Subcutaneous abdominal adipose tissue (tissue), 5 donors: ENCODE results near the gene PSMA6.
"Not testable (repeated sequence)": the region's sequence is repeated elsewhere in the genome, so short reads cannot be mapped to it uniquely, and the experiment has no call there.

Experiments used
- H3K27ac ChIP-seq: one replicate; pipeline ENCODE4 v1.7.0; 2013; ENCODE audit warnings: low read depth, mild to moderate bottlenecking, inconsistent platforms, low read length, moderate library complexity
- H3K27me3 ChIP-seq, 5 donors: one replicate each; pipeline ENCODE4 v1.7.0; 2013; ENCODE audit warnings: low read length in 5 of 5, inconsistent platforms in 1 of 5; ENCODE audit not compliant: control insufficient read depth in 5 of 5, insufficient read depth in 4 of 5
- H3K36me3 ChIP-seq, 5 donors: one replicate each; pipeline ENCODE4 v1.7.0; 2013; ENCODE audit warnings: low read length in 5 of 5; ENCODE audit not compliant: control insufficient read depth in 5 of 5, insufficient read depth in 5 of 5
- H3K4me1 ChIP-seq, 5 donors: one replicate each; pipeline ENCODE4 v1.7.0; 2013; ENCODE audit warnings: low read length in 5 of 5, mild to moderate bottlenecking in 3 of 5, moderate library complexity in 1 of 5; ENCODE audit not compliant: control insufficient read depth in 5 of 5, insufficient read depth in 5 of 5
- H3K4me3 ChIP-seq, 5 donors: one replicate each; pipeline ENCODE4 v1.7.0; 2013; ENCODE audit warnings: low read length in 5 of 5, low read depth in 1 of 5
- H3K9ac ChIP-seq, 5 donors: one replicate each; pipeline ENCODE4 v1.7.0; 2013; ENCODE audit warnings: low read length in 5 of 5, mild to moderate bottlenecking in 4 of 5, moderate library complexity in 3 of 5
- H3K9me3 ChIP-seq, 5 donors: one replicate each; pipeline ENCODE4 v1.7.0; 2013; ENCODE audit warnings: low read length in 5 of 5; ENCODE audit not compliant: control insufficient read depth in 5 of 5
- donor health status: healthy.
- donor health status: healthy.
- donor health status: healthy.
- donor health status: healthy.
- donor health status: healthy.

Gene PSMA6

DNA sequence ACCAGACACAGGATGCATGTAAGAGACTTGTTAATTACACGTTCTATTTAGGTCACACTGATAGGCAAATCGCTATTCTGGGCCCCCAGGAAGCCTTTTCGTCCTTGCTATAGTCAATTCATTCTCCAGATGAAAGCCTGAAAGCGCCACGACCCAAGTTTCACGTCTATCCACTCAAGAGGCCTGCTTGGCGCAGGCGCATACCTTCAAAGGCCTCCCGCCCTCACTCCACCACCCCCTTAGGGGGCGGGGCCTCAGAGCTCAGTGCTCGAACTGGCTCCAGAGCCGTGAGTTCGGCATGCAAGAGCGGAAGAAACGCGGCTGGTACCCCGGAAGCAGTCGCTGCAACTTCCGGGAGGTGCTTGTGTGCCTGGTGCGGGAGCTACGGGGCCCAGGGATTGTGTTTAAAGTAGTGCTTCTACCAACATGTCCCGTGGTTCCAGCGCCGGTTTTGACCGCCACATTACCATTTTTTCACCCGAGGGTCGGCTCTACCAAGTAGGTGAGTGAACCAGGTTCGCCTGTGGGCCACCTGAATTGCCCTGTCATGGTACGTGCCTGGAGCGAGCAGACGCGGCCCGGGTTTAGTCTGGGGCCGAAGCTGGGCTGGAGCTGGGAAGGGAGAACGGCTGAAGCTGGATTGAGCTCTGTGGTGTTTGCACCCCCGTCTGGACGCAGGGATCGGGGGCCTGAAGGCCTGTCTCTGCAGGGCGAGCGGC is at the start of gene PSMA6:
Gene PSMA6, plus strand, starts transcription at position 332 of the 719 bp plus-strand sequence. Its CDS starts 95 bp downstream, at position 427.
- H3K4me1 ChIP-seq = peaks cover 0 to 68% (median 67%) of the 10 kb centered on the region in 5 donors
- no peaks in the 10 kb centered on the region for H3K36me3 ChIP-seq
- H3K4me3 ChIP-seq = peak within 1 kb of the TSS; percentile 88 to 99 (median 97)
- peak within 1 kb of the TSS; percentile 97 for H3K27ac ChIP-seq
- no peaks in the 10 kb centered on the region for H3K9me3 ChIP-seq
- H3K27me3 ChIP-seq = no peaks in the 10 kb centered on the region
- peak within 1 kb of the TSS; percentile 96 to 99 (median 99) for H3K9ac ChIP-seq

DNA sequence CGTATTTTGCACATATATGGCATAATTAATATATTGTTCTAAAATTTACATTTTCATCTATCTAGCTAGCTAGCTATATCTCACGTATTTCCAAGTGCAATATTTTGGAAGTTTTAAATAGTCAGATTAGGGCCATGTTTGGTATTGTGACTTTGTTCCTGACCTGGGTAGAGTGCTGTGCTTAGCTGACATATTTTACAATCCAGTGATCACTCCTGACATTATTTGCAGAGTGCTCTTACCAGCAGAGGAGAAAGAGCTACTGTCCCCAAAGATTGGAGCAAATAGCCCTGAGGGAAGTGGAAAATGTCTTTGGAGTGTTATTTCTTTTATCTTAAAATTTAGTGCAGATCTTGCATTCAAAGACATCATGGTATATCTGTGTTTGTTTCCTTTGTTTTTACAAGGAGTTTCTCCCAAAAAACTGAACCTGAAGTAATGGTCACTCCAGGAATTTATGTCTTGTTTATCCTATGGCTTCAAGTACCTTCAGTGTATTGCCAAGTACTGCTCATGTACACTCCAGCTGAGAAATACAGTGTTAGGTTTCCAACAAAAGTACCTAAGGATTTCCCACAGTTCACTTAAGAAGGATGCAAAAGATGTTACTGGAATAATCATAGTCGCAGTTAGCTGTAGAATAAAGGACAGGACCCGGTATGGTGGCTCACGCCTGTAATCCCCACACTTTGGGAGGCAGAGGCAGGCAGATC is 49.4 kb upstream of the PSMA6 start:
- H3K36me3 ChIP-seq = peaks cover 0 to 3% (median 0%) of the 10 kb centered on the region in 5 donors
- no peak overlapping the region for H3K9ac ChIP-seq
- no peak overlapping the region for H3K4me3 ChIP-seq
- no peaks in the 10 kb centered on the region for H3K4me1 ChIP-seq
- no peaks in the 10 kb centered on the region for H3K27me3 ChIP-seq
- no peaks in the 10 kb centered on the region for H3K9me3 ChIP-seq
- no peak overlapping the region for H3K27ac ChIP-seq

DNA sequence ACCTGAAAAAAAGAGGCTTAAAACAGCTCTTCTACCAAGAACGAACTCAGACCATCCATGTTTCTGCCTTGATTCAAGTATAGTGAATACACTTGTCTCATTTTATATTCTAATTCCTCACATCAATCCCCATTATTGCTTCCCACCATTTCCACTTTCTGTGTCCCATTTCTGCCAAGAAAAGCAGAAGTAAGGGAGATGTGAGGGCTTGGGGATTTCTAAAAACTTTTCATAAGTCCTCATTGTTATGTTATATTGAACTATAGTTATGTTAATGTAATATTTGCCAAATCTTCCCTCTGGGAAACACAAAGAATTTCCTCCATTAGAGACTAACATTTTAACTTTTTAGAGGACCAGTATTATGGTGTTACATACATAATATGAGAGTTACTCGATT is 48.2 kb upstream of the PSMA6 start:
- Histone ChIP-seq H3K27ac (no peak overlapping the region), H3K9ac (no peak overlapping the region), H3K27me3 (no peaks in the 10 kb centered on the region), H3K4me1 (no peaks in the 10 kb centered on the region), H3K4me3 (no peak overlapping the region), H3K9me3 (no peaks in the 10 kb centered on the region), H3K36me3 (peaks cover 0 to 3% (median 0%) of the 10 kb centered on the region in 5 donors)

DNA sequence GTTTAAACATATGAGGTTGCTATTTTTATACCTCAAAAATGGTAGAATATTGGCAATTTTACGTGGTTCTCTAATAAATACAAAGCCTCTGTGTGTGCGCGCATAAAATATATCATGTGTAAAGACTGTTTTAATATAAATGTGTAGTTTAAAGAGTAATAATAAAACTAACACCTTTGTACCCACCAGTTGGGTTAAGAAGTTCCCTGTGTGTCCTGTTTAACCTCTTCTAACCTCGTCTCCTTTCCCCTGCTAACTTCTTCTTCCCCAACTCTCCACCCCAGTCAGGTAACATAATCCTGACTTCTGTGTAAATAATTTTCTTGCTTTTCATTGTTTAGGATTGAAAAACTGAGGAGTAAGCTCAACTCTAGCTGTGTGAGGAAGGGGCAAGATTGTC is 47.6 kb upstream of the PSMA6 start:
- H3K4me1 ChIP-seq = no peaks in the 10 kb centered on the region
- H3K4me3 ChIP-seq = no peak overlapping the region
- peaks cover 0 to 3% (median 0%) of the 10 kb centered on the region in 5 donors for H3K36me3 ChIP-seq
- no peak overlapping the region for H3K27ac ChIP-seq
- no peaks in the 10 kb centered on the region for H3K9me3 ChIP-seq
- H3K27me3 ChIP-seq = no peaks in the 10 kb centered on the region
- H3K9ac ChIP-seq = no peak overlapping the region

- Histone ChIP-seq H3K36me3 (peaks cover 0 to 3% (median 0%) of the 10 kb centered on the region in 5 donors), H3K4me1 (no peaks in the 10 kb centered on the region), H3K27me3 (no peaks in the 10 kb centered on the region), H3K27ac (no peak overlapping the region), H3K4me3 (no peak overlapping the region), H3K9ac (no peak overlapping the region), H3K9me3 (no peaks in the 10 kb centered on the region)
Observed at GRCh38 chr14:35245051-35245450, 47.1 kb upstream of the PSMA6 start.

- Histone ChIP-seq H3K9ac (no peak overlapping the region), H3K4me1 (no peaks in the 10 kb centered on the region)
Observed at GRCh38 chr14:35247777-35248475, 44.3 kb upstream of the PSMA6 start.

DNA sequence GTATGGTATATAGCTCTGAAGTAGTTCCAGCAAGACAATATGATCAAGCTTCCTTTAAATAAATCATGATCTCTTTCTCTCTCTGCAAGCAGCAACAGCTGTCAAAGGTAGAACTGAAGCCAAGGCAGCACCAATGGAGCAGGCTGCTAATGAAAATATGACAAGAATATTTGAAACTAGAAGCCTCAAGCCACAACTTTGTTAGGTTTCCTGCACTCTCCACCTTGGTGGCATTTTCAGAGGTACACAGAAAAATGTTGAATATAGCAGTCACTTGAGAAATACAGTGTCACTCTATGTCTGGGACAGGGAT is 43.8 kb upstream of the PSMA6 start:
- no peak overlapping the region for H3K27ac ChIP-seq
- peaks cover 0 to 3% (median 0%) of the 10 kb centered on the region in 5 donors for H3K36me3 ChIP-seq
- H3K4me1 ChIP-seq = no peaks in the 10 kb centered on the region
- H3K4me3 ChIP-seq = no peak overlapping the region
- no peaks in the 10 kb centered on the region for H3K9me3 ChIP-seq
- no peaks in the 10 kb centered on the region for H3K27me3 ChIP-seq
- no peak overlapping the region for H3K9ac ChIP-seq

More at GRCh38 chr14:35247777-35248475, 44.3 kb upstream of the PSMA6 start:
- no peaks in the 10 kb centered on the region for H3K9me3 ChIP-seq
- peaks cover 0 to 3% (median 0%) of the 10 kb centered on the region in 5 donors for H3K36me3 ChIP-seq
- no peak overlapping the region for H3K4me3 ChIP-seq
- no peak overlapping the region for H3K27ac ChIP-seq
- H3K27me3 ChIP-seq = no peaks in the 10 kb centered on the region

- peaks cover 0 to 3% (median 0%) of the 10 kb centered on the region in 5 donors for H3K36me3 ChIP-seq
- H3K4me3 ChIP-seq = no peak overlapping the region
- H3K9me3 ChIP-seq = no peaks in the 10 kb centered on the region
- H3K4me1 ChIP-seq = no peaks in the 10 kb centered on the region
- no peaks in the 10 kb centered on the region for H3K27me3 ChIP-seq
- no peak overlapping the region for H3K9ac ChIP-seq
- no peak overlapping the region for H3K27ac ChIP-seq
Observed at GRCh38 chr14:35250319-35250718, 41.9 kb upstream of the PSMA6 start.

- H3K27ac ChIP-seq = no peak overlapping the region
- H3K9ac ChIP-seq = no peak overlapping the region
- peaks cover 0 to 3% (median 0%) of the 10 kb centered on the region in 5 donors for H3K36me3 ChIP-seq
- no peaks in the 10 kb centered on the region for H3K27me3 ChIP-seq
- H3K4me3 ChIP-seq = no peak overlapping the region
- no peaks in the 10 kb centered on the region for H3K9me3 ChIP-seq
- H3K4me1 ChIP-seq = no peaks in the 10 kb centered on the region
Observed at GRCh38 chr14:35252451-35252868, 39.7 kb upstream of the PSMA6 start.

GRCh38 chr14:35253056-35253455 is 39.1 kb upstream of the PSMA6 start:
- not testable (repeated sequence) for H3K9ac ChIP-seq, H3K4me3 ChIP-seq, H3K9me3 ChIP-seq, H3K27me3 ChIP-seq, H3K27ac ChIP-seq, H3K36me3 ChIP-seq, H3K4me1 ChIP-seq
